Parathyroid adenoma (tissue), 2 donors: ENCODE data around the gene PLEKHJ1.

ENCODE experiments used
- H2AFZ ChIP-seq: fragments of 300-600 bp; sonication (generic); one replicate; pipeline ENCODE4 v1.7.0; 2017; ENCODE audit warnings: antibody characterized with exemption, mild to moderate bottlenecking
- H3K27ac ChIP-seq: fragments of 300-600 bp; sonication (generic); one replicate; pipeline ENCODE4 v1.7.0; 2017
- H3K27me3 ChIP-seq: fragments of 300-600 bp; sonication (generic); one replicate; pipeline ENCODE4 v1.7.0; 2017; ENCODE audit warnings: low read length; ENCODE audit not compliant: control insufficient read depth, insufficient read depth
- H3K36me3 ChIP-seq: fragments of 300-600 bp; sonication (generic); one replicate; pipeline ENCODE4 v1.7.0; 2017; ENCODE audit warnings: low read length; ENCODE audit not compliant: control insufficient read depth, insufficient read depth
- H3K4me1 ChIP-seq: fragments of 300-600 bp; sonication (generic); one replicate; pipeline ENCODE4 v1.7.0; 2017; ENCODE audit warnings: control low read depth
- H3K4me2 ChIP-seq: fragments of 300-600 bp; sonication (generic); one replicate; pipeline ENCODE4 v1.7.0; 2017; ENCODE audit warnings: low read length
- H3K4me3 ChIP-seq: fragments of 300-600 bp; sonication (generic); one replicate; pipeline ENCODE4 v1.7.0; 2017; ENCODE audit warnings: low read depth, low read length
- H3K79me2 ChIP-seq: fragments of 300-600 bp; sonication (generic); one replicate; pipeline ENCODE4 v1.7.0; 2017; ENCODE audit warnings: control low read depth
- H3K9ac ChIP-seq: fragments of 300-600 bp; sonication (generic); one replicate; pipeline ENCODE4 v1.7.0; 2017; ENCODE audit warnings: mild to moderate bottlenecking
- H3K9me3 ChIP-seq: fragments of 300-600 bp; sonication (generic); one replicate; pipeline ENCODE4 v1.7.0; 2017; ENCODE audit warnings: low read length; ENCODE audit not compliant: control insufficient read depth
- TF ChIP-seq, protein P1 (sequence below): fragments of 300-600 bp; sonication (generic); IDR thresholded peaks from one replicate; pipeline ENCODE4 v1.7.0; 2017; ENCODE audit warnings: antibody characterized with exemption, mild to moderate bottlenecking
- donor health status: primary hyperparathyroidism.

The PLEKHJ1 gene

DNA sequence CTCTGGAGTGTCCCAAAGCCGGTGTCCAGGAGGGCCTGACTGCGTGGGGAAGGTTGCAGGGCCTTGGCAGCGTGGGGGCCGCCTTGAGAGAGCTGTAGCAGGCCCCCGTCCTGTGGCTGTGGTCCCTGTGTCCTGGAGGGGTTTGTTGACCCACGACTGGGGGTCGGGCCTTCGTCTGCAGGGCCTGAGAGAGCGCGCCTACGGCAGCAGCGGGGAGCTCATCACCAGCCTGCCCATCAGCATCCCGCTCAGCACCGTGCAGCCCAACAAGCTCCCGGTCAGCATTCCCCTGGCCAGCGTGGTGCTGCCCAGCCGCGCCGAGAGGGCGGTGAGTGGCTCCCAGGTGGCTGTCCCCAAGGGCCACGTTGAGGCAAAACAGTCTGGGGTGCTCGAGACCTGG lies 18.5 kb downstream of the PLEKHJ1 start:
- Histone ChIP-seq H2AFZ (no peak overlapping the region), H3K27me3 (no peaks in the 10 kb centered on the region), H3K9ac (no peak overlapping the region), H3K4me1 (no peaks in the 10 kb centered on the region), H3K27ac (no peak overlapping the region), H3K79me2 (no peaks in the 10 kb centered on the region), H3K9me3 (no peaks in the 10 kb centered on the region), H3K4me2 (no peak overlapping the region), H3K4me3 (no peak overlapping the region), H3K36me3 (no peaks in the 10 kb centered on the region)
- TF ChIP-seq, protein P1, sequence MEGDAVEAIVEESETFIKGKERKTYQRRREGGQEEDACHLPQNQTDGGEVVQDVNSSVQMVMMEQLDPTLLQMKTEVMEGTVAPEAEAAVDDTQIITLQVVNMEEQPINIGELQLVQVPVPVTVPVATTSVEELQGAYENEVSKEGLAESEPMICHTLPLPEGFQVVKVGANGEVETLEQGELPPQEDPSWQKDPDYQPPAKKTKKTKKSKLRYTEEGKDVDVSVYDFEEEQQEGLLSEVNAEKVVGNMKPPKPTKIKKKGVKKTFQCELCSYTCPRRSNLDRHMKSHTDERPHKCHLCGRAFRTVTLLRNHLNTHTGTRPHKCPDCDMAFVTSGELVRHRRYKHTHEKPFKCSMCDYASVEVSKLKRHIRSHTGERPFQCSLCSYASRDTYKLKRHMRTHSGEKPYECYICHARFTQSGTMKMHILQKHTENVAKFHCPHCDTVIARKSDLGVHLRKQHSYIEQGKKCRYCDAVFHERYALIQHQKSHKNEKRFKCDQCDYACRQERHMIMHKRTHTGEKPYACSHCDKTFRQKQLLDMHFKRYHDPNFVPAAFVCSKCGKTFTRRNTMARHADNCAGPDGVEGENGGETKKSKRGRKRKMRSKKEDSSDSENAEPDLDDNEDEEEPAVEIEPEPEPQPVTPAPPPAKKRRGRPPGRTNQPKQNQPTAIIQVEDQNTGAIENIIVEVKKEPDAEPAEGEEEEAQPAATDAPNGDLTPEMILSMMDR = no peak

DNA sequence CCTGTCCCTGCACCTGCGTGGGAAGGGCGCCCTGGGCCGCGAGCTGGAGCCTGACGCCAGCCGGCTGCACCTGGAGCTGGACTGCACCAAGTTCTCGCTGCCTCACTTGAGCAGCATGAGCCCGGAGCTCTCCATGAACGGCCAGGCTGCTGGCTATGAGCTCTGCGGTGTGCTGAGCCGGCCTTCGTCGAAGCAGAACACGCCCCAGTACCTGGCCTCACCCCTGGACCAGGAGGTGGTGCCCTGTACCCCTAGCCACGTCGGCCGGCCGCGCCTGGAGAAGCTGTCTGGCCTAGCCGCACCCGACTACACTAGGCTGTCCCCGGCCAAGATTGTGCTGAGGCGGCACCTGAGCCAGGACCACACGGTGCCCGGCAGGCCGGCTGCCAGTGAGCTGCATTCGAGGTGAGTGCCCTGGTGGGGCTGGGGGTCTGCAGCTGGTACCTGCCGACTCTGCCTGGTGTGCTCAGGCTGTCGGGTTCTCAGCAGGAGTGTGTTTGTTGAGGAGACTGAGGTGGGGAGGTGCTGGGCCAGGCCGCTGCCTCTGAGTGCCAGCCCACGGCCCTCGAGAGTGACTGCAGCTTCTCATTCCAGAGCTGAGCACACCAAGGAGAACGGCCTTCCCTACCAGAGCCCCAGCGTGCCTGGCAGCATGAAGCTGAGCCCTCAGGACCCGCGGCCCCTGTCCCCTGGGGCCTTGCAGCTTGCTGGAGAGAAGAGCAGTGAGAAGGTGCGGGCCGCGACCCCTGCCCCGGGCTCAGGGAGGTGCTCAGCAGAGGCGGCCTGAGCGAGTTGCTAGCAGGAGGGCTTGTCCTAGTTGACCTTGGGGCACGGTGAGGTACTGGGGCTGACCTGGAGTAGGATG lies 19.5 kb downstream of the PLEKHJ1 start:
- no peak overlapping the region for H2AFZ ChIP-seq
- no peak overlapping the region for H3K27ac ChIP-seq
- no peaks in the 10 kb centered on the region for H3K9me3 ChIP-seq
- no peak overlapping the region for H3K4me2 ChIP-seq
- TF ChIP-seq, protein P1 = no peak
- no peak overlapping the region for H3K4me3 ChIP-seq
- no peak overlapping the region for H3K9ac ChIP-seq
- H3K36me3 ChIP-seq = no peaks in the 10 kb centered on the region
- no peaks in the 10 kb centered on the region for H3K27me3 ChIP-seq
- no peaks in the 10 kb centered on the region for H3K79me2 ChIP-seq
- H3K4me1 ChIP-seq = no peaks in the 10 kb centered on the region

DNA sequence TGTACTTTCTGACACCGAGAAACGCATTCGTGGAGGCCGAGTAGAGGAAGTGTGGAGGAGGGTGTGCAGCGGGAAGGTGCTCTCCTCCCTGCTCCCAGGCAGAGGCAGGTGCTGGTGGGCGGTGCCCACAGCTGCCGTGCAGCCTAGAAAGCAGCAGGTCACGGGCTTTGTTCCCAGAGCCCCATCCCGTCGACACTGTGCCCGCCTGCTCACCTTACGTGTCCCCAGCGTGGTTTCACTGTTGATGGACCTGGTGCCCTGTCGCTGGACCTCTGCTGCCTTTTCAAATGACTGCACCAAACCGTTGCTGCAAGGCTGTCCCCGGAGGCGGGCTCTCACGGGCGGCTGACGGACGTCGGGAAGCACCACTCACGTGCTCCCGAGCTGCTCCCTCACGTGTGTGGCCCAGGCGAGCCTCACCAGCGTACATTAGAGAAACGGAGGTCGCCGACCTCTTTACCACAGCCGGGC lies 20.8 kb downstream of the PLEKHJ1 start:
- no peak overlapping the region for H3K4me2 ChIP-seq
- no peaks in the 10 kb centered on the region for H3K4me1 ChIP-seq
- no peak overlapping the region for H3K4me3 ChIP-seq
- H3K9me3 ChIP-seq = no peaks in the 10 kb centered on the region
- no peaks in the 10 kb centered on the region for H3K36me3 ChIP-seq
- H2AFZ ChIP-seq = no peak overlapping the region
- TF ChIP-seq, protein P1 = no peak
- H3K79me2 ChIP-seq = no peaks in the 10 kb centered on the region
- H3K27me3 ChIP-seq = no peaks in the 10 kb centered on the region
- no peak overlapping the region for H3K27ac ChIP-seq
- H3K9ac ChIP-seq = no peak overlapping the region

DNA sequence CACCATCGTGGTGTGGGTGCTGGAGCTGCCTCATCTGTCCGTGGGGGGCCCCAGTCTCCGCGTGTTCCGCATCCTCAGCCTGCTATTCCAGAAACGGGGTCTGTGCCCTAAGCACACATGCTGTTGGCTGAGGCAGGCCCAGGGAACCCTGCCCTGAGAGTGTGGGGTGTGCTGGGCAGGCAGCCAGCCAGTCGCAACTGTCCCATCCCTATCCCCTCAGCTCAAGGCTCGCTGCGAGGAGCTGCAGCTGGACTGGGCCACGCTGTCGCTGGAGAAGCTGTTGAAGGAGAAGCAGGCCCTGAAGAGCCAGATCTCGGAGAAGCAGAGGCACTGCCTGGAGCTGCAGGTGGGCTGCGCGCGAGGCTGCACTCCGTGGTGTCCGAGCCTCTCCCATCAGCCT lies 21.9 kb downstream of the PLEKHJ1 start:
- Histone ChIP-seq H3K27ac (no peak overlapping the region), H3K36me3 (no peaks in the 10 kb centered on the region)
- TF ChIP-seq, protein P1 = no peak

DNA sequence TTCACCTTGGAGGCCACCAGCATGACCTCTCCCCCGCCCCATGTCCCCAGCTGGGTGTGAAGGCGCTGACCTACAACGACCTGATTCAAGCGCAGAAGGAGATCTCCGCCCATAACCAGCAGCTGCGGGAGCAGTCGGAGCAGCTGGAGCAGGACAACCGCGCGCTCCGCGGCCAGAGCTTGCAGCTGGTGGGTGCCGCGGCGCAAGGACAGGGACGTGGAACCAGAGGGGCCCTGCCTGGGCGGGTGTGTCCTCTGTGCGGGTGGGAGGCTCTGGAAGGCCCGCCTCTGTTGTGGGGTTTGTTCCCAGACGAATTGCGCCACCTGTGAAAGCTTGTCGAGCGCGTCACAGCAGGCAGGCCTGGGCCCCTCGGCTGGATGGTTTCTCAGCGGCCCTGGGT lies 22.3 kb downstream of the PLEKHJ1 start:
- H2AFZ ChIP-seq = no peak overlapping the region
- H3K4me1 ChIP-seq = no peaks in the 10 kb centered on the region
- no peak overlapping the region for H3K4me2 ChIP-seq
- H3K79me2 ChIP-seq = no peaks in the 10 kb centered on the region
- H3K27me3 ChIP-seq = no peaks in the 10 kb centered on the region
- H3K36me3 ChIP-seq = no peaks in the 10 kb centered on the region
- TF ChIP-seq, protein P1 = no peak
- no peak overlapping the region for H3K9ac ChIP-seq
- no peaks in the 10 kb centered on the region for H3K9me3 ChIP-seq
- H3K27ac ChIP-seq = no peak overlapping the region
- H3K4me3 ChIP-seq = no peak overlapping the region

More for the DNA sequence above, 21.9 kb downstream of the PLEKHJ1 start:
- no peak overlapping the region for H3K4me2 ChIP-seq
- H3K79me2 ChIP-seq = no peaks in the 10 kb centered on the region
- no peak overlapping the region for H2AFZ ChIP-seq
- H3K4me1 ChIP-seq = no peaks in the 10 kb centered on the region
- H3K9ac ChIP-seq = no peak overlapping the region
- no peaks in the 10 kb centered on the region for H3K27me3 ChIP-seq
- H3K4me3 ChIP-seq = no peak overlapping the region
- H3K9me3 ChIP-seq = no peaks in the 10 kb centered on the region
